ENCODE results near the gene CDH7. TPM values are rescaled to one million over a fixed set of nuclear protein-coding genes. Genes with fewer than 3 reads are reported as not detected.

CDH7 gene
- total RNA-seq, 1 experiment from 2014 or later = not detected

- POLR2A ChIA-PET = no interaction called here
- no peaks in the 10 kb centered on the region for H3K36me3 ChIP-seq (ENCODE audit: control insufficient read depth, insufficient read depth, low read length)
- H3K4me3 ChIP-seq (ENCODE audit: low read depth in 2 of 2, low read length in 2 of 2) = no peak overlapping the region
- ATAC-seq (no peak), DNase-seq (ENCODE audit: low read depth, low spot score) (no peak)
- no TSS peak for BruUV-seq (replicated peaks)
- intact Hi-C loops (cut with micrococcal nuclease; ENCODE audit: unreplicated experiment) (no loop called here), in situ Hi-C loops (cut with HindIII; ENCODE audit: low pct_unique_long_range_greater_than_20kb, low sequenced_read_pairs) (no loop called here)
- TF ChIP-seq REST (IDR thresholded peaks at IDR 0.05; ENCODE audit: insufficient read depth in 1 of 2, low read depth in 2 of 2, low read length in 1 of 2) (no peak), CTCF (IDR thresholded peaks at IDR 0.05) (no peak), SIN3A (IDR thresholded peaks at IDR 0.05; ENCODE audit: borderline replicate concordance, insufficient read depth, low read depth, low read length) (no peak), TCF7L2 (IDR thresholded peaks at IDR 0.05; ENCODE audit: low read depth, low read length) (no peak), POLR2AphosphoS5 (IDR thresholded peaks at IDR 0.05; ENCODE audit: low read depth, low read length) (no peak)
- H3K27me3 ChIP-seq (ENCODE audit: control insufficient read depth, insufficient read depth, low read length) = no peaks in the 10 kb centered on the region
- no peaks in the 10 kb centered on the region for H3K9me3 ChIP-seq (ENCODE audit: control insufficient read depth, insufficient read depth, low read depth, low read length)
- no peaks in the 10 kb centered on the region for H3K4me1 ChIP-seq (ENCODE audit: control insufficient read depth, insufficient read depth, low read length)
- CTCF ChIA-PET = no interaction called here
- H3K27ac ChIP-seq (ENCODE audit: low read length) = no peak overlapping the region
Measured at GRCh38 chr18:65706646-65707045, 44.2 kb upstream of the CDH7 start.

- no peak for DNase-seq (ENCODE audit: low read depth, low spot score)
- Histone ChIP-seq H3K4me3 (ENCODE audit: low read depth in 2 of 2, low read length in 2 of 2) (no peak overlapping the region), H3K27ac (ENCODE audit: low read length) (no peak overlapping the region), H3K27me3 (ENCODE audit: control insufficient read depth, insufficient read depth, low read length) (no peaks in the 10 kb centered on the region), H3K36me3 (ENCODE audit: control insufficient read depth, insufficient read depth, low read length) (no peaks in the 10 kb centered on the region), H3K4me1 (ENCODE audit: control insufficient read depth, insufficient read depth, low read length) (no peaks in the 10 kb centered on the region), H3K9me3 (ENCODE audit: control insufficient read depth, insufficient read depth, low read depth, low read length) (no peaks in the 10 kb centered on the region)
- ChIA-PET CTCF (no interaction called here), POLR2A (no interaction called here)
- ATAC-seq = no peak
- in situ Hi-C loops (cut with HindIII; ENCODE audit: low pct_unique_long_range_greater_than_20kb, low sequenced_read_pairs) (no loop called here), intact Hi-C loops (cut with micrococcal nuclease; ENCODE audit: unreplicated experiment) (no loop called here)
- BruUV-seq (replicated peaks) = no TSS peak
- no peak for TF ChIP-seq REST (IDR thresholded peaks at IDR 0.05; ENCODE audit: insufficient read depth in 1 of 2, low read depth in 2 of 2, low read length in 1 of 2)
Measured at GRCh38 chr18:65711493-65711892, 39.3 kb upstream of the CDH7 start.
